Amniotic stem cell (primary cell): Measurements from ENCODE around the gene THSD4.
"Not testable (repeated sequence)": the region's sequence is repeated elsewhere in the genome, so short reads cannot be mapped to it uniquely, and the experiment has no call there.

Source experiments
- DNase-seq: peaks from one replicate; lab custom pipeline; 2025; lab: John Stamatoyannopoulos, UW

The THSD4 gene

GRCh38 chr15:71426792-71427191 lies 311.5 kb downstream of the THSD4 start:
- no peak for DNase-seq

- DNase-seq = no peak
Measured at GRCh38 chr15:71430782-71431181, 315.5 kb downstream of the THSD4 start.

GRCh38 chr15:71431343-71432336 lies 316.4 kb downstream of the THSD4 start:
- DNase-seq = no peak

- no peak for DNase-seq
Measured at GRCh38 chr15:71433402-71433801, 318.1 kb downstream of the THSD4 start.

GRCh38 chr15:71434774-71435173 lies 319.5 kb downstream of the THSD4 start:
- no peak for DNase-seq

- no peak for DNase-seq
Measured at GRCh38 chr15:71435552-71435951, 320.3 kb downstream of the THSD4 start.

GRCh38 chr15:71436854-71437253 lies 321.6 kb downstream of the THSD4 start:
- no peak for DNase-seq

GRCh38 chr15:71437404-71437803 lies 322.1 kb downstream of the THSD4 start:
- DNase-seq = no peak

- DNase-seq = no peak
Measured at GRCh38 chr15:71437919-71438318, 322.6 kb downstream of the THSD4 start.

GRCh38 chr15:71439478-71439877 lies 324.2 kb downstream of the THSD4 start:
- DNase-seq = not testable (repeated sequence)

GRCh38 chr15:71440489-71441110 lies 325.3 kb downstream of the THSD4 start:
- DNase-seq = peak; percentile 33

GRCh38 chr15:71443538-71443937 lies 328.3 kb downstream of the THSD4 start:
- DNase-seq = peak; percentile 47

GRCh38 chr15:71444032-71444810 lies 328.9 kb downstream of the THSD4 start:
- DNase-seq = no peak

- no peak for DNase-seq
Measured at GRCh38 chr15:71444866-71445590, 329.8 kb downstream of the THSD4 start.

GRCh38 chr15:71447328-71448250 lies 332.3 kb downstream of the THSD4 start:
- DNase-seq = no peak

- no peak for DNase-seq
Measured at GRCh38 chr15:71448688-71449114, 333.4 kb downstream of the THSD4 start.

- DNase-seq = no peak
Measured at GRCh38 chr15:71449363-71449762, 334.1 kb downstream of the THSD4 start.

GRCh38 chr15:71449956-71450355 lies 334.7 kb downstream of the THSD4 start:
- no peak for DNase-seq

- DNase-seq = no peak
Measured at GRCh38 chr15:71451130-71451529, 335.9 kb downstream of the THSD4 start.

GRCh38 chr15:71452893-71453292 lies 337.6 kb downstream of the THSD4 start:
- no peak for DNase-seq
